K562 (cell line): Measurements from ENCODE around the gene SLC13A3. TPM values are rescaled to one million over a fixed set of nuclear protein-coding genes. Genes with fewer than 3 reads are reported as not detected.

Source experiments
- BCOR ChIP-seq: fragments of 450-650 bp; IDR thresholded peaks from 2 replicates; pipeline ENCODE4 v1.6.1; 2016
- EZH2 ChIP-seq: IDR thresholded peaks from 2 replicates; pipeline ENCODE4 v1.6.1; 2012; ENCODE audit warnings: low read depth, mild to moderate bottlenecking, inconsistent platforms, low read length, borderline replicate concordance
- FOXP1 ChIP-seq: sonication (generic); formaldehyde crosslinking; IDR thresholded peaks from 2 replicates; pipeline ENCODE4 v1.8.0; 2022; ENCODE audit warnings: mild to moderate bottlenecking, missing genetic modification reagents
- IRF2 ChIP-seq: sonication (generic); formaldehyde crosslinking; IDR thresholded peaks from 2 replicates; pipeline ENCODE4 v1.8.1; 2022; ENCODE audit warnings: mild to moderate bottlenecking, missing genetic modification reagents
- KAT2B ChIP-seq: IDR thresholded peaks from one replicate; pipeline ENCODE4 v1.6.1; 2012; ENCODE audit warnings: low read depth, mild to moderate bottlenecking, control low read depth, inconsistent platforms, low read length, moderate library complexity
- KLF16 ChIP-seq: IDR thresholded peaks from 2 replicates; pipeline ENCODE4 v1.6.1; 2016; ENCODE audit warnings: antibody characterized with exemption
- MEIS2 ChIP-seq: fragments of 450-650 bp; IDR thresholded peaks from 2 replicates; pipeline ENCODE4 v1.6.1; 2014; ENCODE audit warnings: mild to moderate bottlenecking; ENCODE audit not compliant: partially characterized antibody
- PHTF2 ChIP-seq: fragments of 250-450 bp; sonication (Bioruptor Pico); IDR thresholded peaks from 2 replicates; pipeline ENCODE4 v1.5.0; 2021; ENCODE audit warnings: mild to moderate bottlenecking
- POLR2A ChIP-seq: fragments of 450-650 bp; conservative IDR thresholded peaks from 2 replicates; pipeline ENCODE4 v1.6.1; 2016
- POLR2AphosphoS5 ChIP-seq: IDR thresholded peaks from 2 replicates; pipeline ENCODE4 v1.6.1; 2011; ENCODE audit warnings: mild to moderate bottlenecking, low read depth, low read length, moderate library complexity; ENCODE audit not compliant: control insufficient read depth, insufficient read depth
- POLR3A ChIP-seq: IDR thresholded peaks from 2 replicates; pipeline ENCODE4 v1.6.1; 2011; ENCODE audit warnings: borderline replicate concordance, mild to moderate bottlenecking, moderate library complexity; ENCODE audit not compliant: insufficient read length, insufficient read depth; ENCODE audit errors: extremely low read depth
- PRMT5 ChIP-seq: sonication (generic); formaldehyde crosslinking; IDR thresholded peaks from 2 replicates; pipeline ENCODE4 v1.5.0; 2020; ENCODE audit warnings: missing genetic modification reagents
- RBM34 ChIP-seq: fragments of 200-400 bp; formaldehyde crosslinking; IDR thresholded peaks from 2 replicates; pipeline ENCODE4 v1.6.1; 2018; ENCODE audit warnings: low read length, borderline replicate concordance; ENCODE audit not compliant: insufficient read depth
- SMAD2 ChIP-seq: fragments of 150-350 bp; IDR thresholded peaks from 2 replicates; pipeline ENCODE4 v1.6.1; 2014; ENCODE audit warnings: low read depth, mild to moderate bottlenecking, low read length
- SMARCA5 ChIP-seq: fragments of 450-650 bp; IDR thresholded peaks from 2 replicates; pipeline ENCODE4 v1.6.1; 2016
- SMARCE1 ChIP-seq: fragments of 450-650 bp; IDR thresholded peaks from 2 replicates; pipeline ENCODE4 v1.7.1; 2016; ENCODE audit warnings: mild to moderate bottlenecking
- TOE1 ChIP-seq, 2 experiments: fragments of 450-650 bp in 1 of 2; sonication (generic) in 1 of 2; formaldehyde crosslinking in 1 of 2; IDR thresholded peaks; 2 replicates each; pipeline versions ENCODE4 v1.7.1 to v1.8.0; 2016 to 2022; ENCODE audit warnings: borderline replicate concordance in 2 of 2, mild to moderate bottlenecking in 2 of 2, antibody characterized with exemption in 1 of 2, inconsistent platforms in 1 of 2, low read depth in 1 of 2, missing genetic modification reagents in 1 of 2, moderate library complexity in 1 of 2
- TRIM24 ChIP-seq, 2 experiments: fragments of 450-650 bp; IDR thresholded peaks; 2 replicates each; pipeline ENCODE4 v1.6.1; 2016
- ZNF184 ChIP-seq: sonication (generic); formaldehyde crosslinking; IDR thresholded peaks from 2 replicates; pipeline ENCODE4 v1.5.0; 2020; ENCODE audit warnings: missing genetic modification reagents
- ZNF224 ChIP-seq: sonication (generic); formaldehyde crosslinking; IDR thresholded peaks from 2 replicates; pipeline ENCODE4 v1.8.0; 2022; ENCODE audit warnings: mild to moderate bottlenecking, missing genetic modification reagents
- polyA plus RNA-seq, 8 experiments: library from polyadenylated mRNA; depleted of rRNA in 4 of 8; stranded (reverse) in 5 of 8; unstranded in 3 of 8; fragments of >200 nt; fragmentation: Nextera tagmentation in 2 of 8; fragmentation: Illumina TruSeq in 1 of 8; extraction: Ambion mirVana in 2 of 8; extraction: Trizol in 1 of 8; gene quantifications; 2 replicates each; pipeline versions ENCODE4 v1.2.1 to v1.2.3, GENCODE V29; 2011 to 2014; ENCODE audit warnings: inconsistent platforms in 1 of 8, missing spikeins in 1 of 8
- total RNA-seq, 7 experiments: library from RNA; depleted of rRNA in 6 of 7; stranded (reverse); fragments of >200 nt in 6 of 7; fragmentation: Illumina TruSeq in 2 of 7; extraction: Trizol in 2 of 7; gene quantifications; 2 replicates each; pipeline versions ENCODE4 v1.2.1 to v1.2.3, GENCODE V29; 2011 to 2021; ENCODE audit warnings: low replicate concordance in 1 of 7
- TF ChIP-seq, protein P1 (sequence below): fragments of 150-350 bp; conservative IDR thresholded peaks from 2 replicates; pipeline ENCODE4 v1.6.1; 2014; ENCODE audit warnings: low read length
- TF ChIP-seq, protein P2 (sequence below): fragments of 250-450 bp; sonication (Bioruptor Pico); IDR thresholded peaks from 2 replicates; pipeline ENCODE4 v1.8.0; 2022; ENCODE audit warnings: moderate library complexity, mild to moderate bottlenecking, inconsistent platforms
- TF ChIP-seq, protein P3 (sequence below): fragments of 450-650 bp; formaldehyde crosslinking; IDR thresholded peaks from 2 replicates; pipeline ENCODE4 v1.4.0; 2022; ENCODE audit warnings: mild to moderate bottlenecking, moderate library complexity
- TF ChIP-seq, protein P4 (sequence below): fragments of 250-450 bp; sonication (Bioruptor Pico); IDR thresholded peaks from 2 replicates; pipeline ENCODE4 v1.5.0; 2021

Gene SLC13A3
- total and polyA plus RNA-seq, 9 of the 15 experiments (the other 6 are each of a cell fraction or from before 2014, with no cell fraction given), result 5.5 to 16.4 (median 8.5) TPM

DNA sequence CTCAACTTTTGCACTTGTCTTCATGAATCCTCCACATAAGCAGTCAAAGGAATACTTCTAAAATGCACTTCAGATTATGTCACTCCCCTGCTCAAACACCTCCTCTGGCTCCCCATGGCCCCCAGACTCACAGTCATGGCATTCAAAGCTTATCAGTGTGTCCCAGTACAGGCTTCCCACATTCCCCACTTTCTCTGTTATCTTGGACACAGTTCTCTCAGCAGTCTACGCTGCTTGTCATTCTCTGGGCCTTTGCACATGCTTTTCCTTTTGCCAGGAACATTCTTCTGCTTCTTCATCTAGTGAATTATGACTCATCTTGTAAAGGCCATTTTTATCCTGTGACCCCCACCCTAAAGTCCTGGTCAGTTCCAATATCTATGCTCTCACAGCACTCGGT lies 31.8 kb downstream of the SLC13A3 start (continued):
- TF ChIP-seq, protein P1, sequence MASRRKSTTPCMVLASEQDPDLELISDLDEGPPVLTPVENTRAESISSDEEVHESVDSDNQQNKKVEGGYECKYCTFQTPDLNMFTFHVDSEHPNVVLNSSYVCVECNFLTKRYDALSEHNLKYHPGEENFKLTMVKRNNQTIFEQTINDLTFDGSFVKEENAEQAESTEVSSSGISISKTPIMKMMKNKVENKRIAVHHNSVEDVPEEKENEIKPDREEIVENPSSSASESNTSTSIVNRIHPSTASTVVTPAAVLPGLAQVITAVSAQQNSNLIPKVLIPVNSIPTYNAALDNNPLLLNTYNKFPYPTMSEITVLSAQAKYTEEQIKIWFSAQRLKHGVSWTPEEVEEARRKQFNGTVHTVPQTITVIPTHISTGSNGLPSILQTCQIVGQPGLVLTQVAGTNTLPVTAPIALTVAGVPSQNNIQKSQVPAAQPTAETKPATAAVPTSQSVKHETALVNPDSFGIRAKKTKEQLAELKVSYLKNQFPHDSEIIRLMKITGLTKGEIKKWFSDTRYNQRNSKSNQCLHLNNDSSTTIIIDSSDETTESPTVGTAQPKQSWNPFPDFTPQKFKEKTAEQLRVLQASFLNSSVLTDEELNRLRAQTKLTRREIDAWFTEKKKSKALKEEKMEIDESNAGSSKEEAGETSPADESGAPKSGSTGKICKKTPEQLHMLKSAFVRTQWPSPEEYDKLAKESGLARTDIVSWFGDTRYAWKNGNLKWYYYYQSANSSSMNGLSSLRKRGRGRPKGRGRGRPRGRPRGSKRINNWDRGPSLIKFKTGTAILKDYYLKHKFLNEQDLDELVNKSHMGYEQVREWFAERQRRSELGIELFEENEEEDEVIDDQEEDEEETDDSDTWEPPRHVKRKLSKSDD, result no peak
- TF ChIP-seq ZNF184 (CRISPR knock-in tag) (no peak), SMAD2 (no peak), BCOR (peak; percentile 64), PHTF2 (CRISPR knock-in tag) (no peak), SMARCE1 (0 out of 2 replicates have a peak, but pooled peaks have one; percentile 26), TRIM24 (IDR thresholded peaks at IDR 0.05) (peak in 1 of 2 experiments; percentile 25; a peak in 1 of 4 replicates), IRF2 (no peak), FOXP1 (CRISPR knock-in tag) (no peak), RBM34 (no peak), SMARCA5 (peak; percentile 30; the same call in 1 of the 2 replicates), POLR2A (no peak), MEIS2 (no peak), KLF16 (peak; percentile 9; the same call in 1 of the 2 replicates), POLR3A (no peak), POLR2AphosphoS5 (peak; percentile 27; the same call in 1 of the 2 replicates), ZNF224 (CRISPR knock-in tag) (no peak), EZH2 (no peak), KAT2B (no peak), TOE1 (IDR thresholded peaks at IDR 0.05; ENCODE audit: borderline replicate concordance) (no peak), TOE1 (CRISPR knock-in tag; IDR thresholded peaks at IDR 0.05; ENCODE audit: borderline replicate concordance, low read depth) (no peak), PRMT5 (CRISPR knock-in tag) (no peak)
- TF ChIP-seq, protein P2, sequence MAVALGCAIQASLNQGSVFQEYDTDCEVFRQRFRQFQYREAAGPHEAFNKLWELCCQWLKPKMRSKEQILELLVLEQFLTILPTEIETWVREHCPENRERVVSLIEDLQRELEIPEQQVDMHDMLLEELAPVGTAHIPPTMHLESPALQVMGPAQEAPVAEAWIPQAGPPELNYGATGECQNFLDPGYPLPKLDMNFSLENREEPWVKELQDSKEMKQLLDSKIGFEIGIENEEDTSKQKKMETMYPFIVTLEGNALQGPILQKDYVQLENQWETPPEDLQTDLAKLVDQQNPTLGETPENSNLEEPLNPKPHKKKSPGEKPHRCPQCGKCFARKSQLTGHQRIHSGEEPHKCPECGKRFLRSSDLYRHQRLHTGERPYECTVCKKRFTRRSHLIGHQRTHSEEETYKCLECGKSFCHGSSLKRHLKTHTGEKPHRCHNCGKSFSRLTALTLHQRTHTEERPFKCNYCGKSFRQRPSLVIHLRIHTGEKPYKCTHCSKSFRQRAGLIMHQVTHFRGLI (CRISPR knock-in tag), result no peak
- TF ChIP-seq, protein P3, sequence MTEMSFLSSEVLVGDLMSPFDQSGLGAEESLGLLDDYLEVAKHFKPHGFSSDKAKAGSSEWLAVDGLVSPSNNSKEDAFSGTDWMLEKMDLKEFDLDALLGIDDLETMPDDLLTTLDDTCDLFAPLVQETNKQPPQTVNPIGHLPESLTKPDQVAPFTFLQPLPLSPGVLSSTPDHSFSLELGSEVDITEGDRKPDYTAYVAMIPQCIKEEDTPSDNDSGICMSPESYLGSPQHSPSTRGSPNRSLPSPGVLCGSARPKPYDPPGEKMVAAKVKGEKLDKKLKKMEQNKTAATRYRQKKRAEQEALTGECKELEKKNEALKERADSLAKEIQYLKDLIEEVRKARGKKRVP (CRISPR knock-in tag), result no peak
- TF ChIP-seq, protein P4, sequence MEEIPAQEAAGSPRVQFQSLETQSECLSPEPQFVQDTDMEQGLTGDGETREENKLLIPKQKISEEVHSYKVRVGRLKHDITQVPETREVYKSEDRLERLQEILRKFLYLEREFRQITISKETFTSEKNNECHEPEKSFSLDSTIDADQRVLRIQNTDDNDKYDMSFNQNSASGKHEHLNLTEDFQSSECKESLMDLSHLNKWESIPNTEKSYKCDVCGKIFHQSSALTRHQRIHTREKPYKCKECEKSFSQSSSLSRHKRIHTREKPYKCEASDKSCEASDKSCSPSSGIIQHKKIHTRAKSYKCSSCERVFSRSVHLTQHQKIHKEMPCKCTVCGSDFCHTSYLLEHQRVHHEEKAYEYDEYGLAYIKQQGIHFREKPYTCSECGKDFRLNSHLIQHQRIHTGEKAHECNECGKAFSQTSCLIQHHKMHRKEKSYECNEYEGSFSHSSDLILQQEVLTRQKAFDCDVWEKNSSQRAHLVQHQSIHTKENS (CRISPR knock-in tag), result no peak
